H1 (cell line): ENCODE data around the gene MYOM1. TPM values are rescaled to one million over a fixed set of nuclear protein-coding genes. Genes with fewer than 3 reads are reported as not detected.

ENCODE experiments used
- CTCF ChIA-PET: fragments of 300-600 bp; sonication (Branson Sonifier 250); formaldehyde crosslinking; loops from one replicate; lab custom pipeline; 2021; ENCODE audit not compliant: partially characterized antibody; lab: Charles Lee
- POLR2A ChIA-PET: fragments of 300-600 bp; sonication (Branson Sonifier 250); formaldehyde crosslinking; loops from one replicate; lab custom pipeline; 2021; ENCODE audit warnings: inconsistent platforms; ENCODE audit not compliant: partially characterized antibody; lab: Charles Lee
- DNase-seq, 2 experiments: peaks; one replicate each; pipeline versions ENCODE4 v3.0.0 to v3.0.0-alpha.2; 2010 to 2022; ENCODE audit warnings: low spot score in 2 of 2, low read depth in 1 of 2, mixed read lengths in 1 of 2
- FAIRE-seq: peaks from 2 replicates; lab custom pipeline; 2011; peaks lifted over from hg19 to GRCh38; lab: Jason Lieb, UNC
- H2AFZ ChIP-seq: 2 replicates; pipeline ENCODE4 v1.8.1; 2012; ENCODE audit warnings: low read length, inconsistent platforms
- H2AK5ac ChIP-seq: 2 replicates; pipeline ENCODE4 v1.6.1; 2013; ENCODE audit warnings: low read depth, low read length
- H2BK120ac ChIP-seq: replicated peaks from 2 replicates; pipeline ENCODE3; 2013; ENCODE audit warnings: low read depth, low read length, inconsistent platforms
- H2BK12ac ChIP-seq: 2 replicates; pipeline ENCODE4 v1.6.1; 2013; ENCODE audit warnings: low read depth, low read length
- H2BK15ac ChIP-seq: 2 replicates; pipeline ENCODE4 v1.6.1; 2013; ENCODE audit warnings: low read length
- H2BK20ac ChIP-seq: 2 replicates; pipeline ENCODE4 v1.6.1; 2013; ENCODE audit warnings: low read length
- H2BK5ac ChIP-seq: 2 replicates; pipeline ENCODE4 v1.6.1; 2013; ENCODE audit warnings: low read depth, low read length
- H3K14ac ChIP-seq: 2 replicates; pipeline ENCODE4 v1.6.1; 2013; ENCODE audit warnings: inconsistent platforms; ENCODE audit not compliant: insufficient read length
- H3K18ac ChIP-seq: 2 replicates; pipeline ENCODE4 v1.6.1; 2013; ENCODE audit warnings: low read length; ENCODE audit errors: extremely low read depth
- H3K23ac ChIP-seq: 2 replicates; pipeline ENCODE4 v1.6.1; 2013; ENCODE audit warnings: inconsistent platforms; ENCODE audit not compliant: insufficient read length
- H3K23me2 ChIP-seq: 2 replicates; pipeline ENCODE4 v1.6.1; 2013; ENCODE audit warnings: low read depth, low read length
- H3K27ac ChIP-seq: 2 replicates; pipeline ENCODE4 v1.6.1; 2011; ENCODE audit warnings: low read depth, low read length, inconsistent platforms
- H3K27me3 ChIP-seq, 4 experiments: replicated peaks in 1 of 4; 1 replicate in 1 of 4; 2 replicates in 3 of 4; pipeline versions ENCODE4 v1.6.1 to v1.8.1; 2011 to 2013; ENCODE audit warnings: low read length in 3 of 4, mild to moderate bottlenecking in 3 of 4, inconsistent platforms in 2 of 4, mixed read lengths in 2 of 4, moderate library complexity in 1 of 4; ENCODE audit not compliant: control insufficient read depth in 3 of 4, insufficient read depth in 3 of 4; ENCODE audit errors: extremely low read depth in 1 of 4
- H3K36me3 ChIP-seq, 4 experiments: 2 replicates each; pipeline versions ENCODE4 v1.6.1 to v1.8.1; 2011 to 2013; ENCODE audit warnings: mild to moderate bottlenecking in 4 of 4, low read length in 3 of 4, moderate library complexity in 2 of 4, control low read depth in 1 of 4, inconsistent platforms in 1 of 4; ENCODE audit not compliant: insufficient read depth in 4 of 4, control insufficient read depth in 2 of 4
- H3K4ac ChIP-seq: replicated peaks from 2 replicates; pipeline ENCODE3; 2013; ENCODE audit warnings: low read length, low read depth, mixed read lengths, inconsistent platforms; ENCODE audit not compliant: insufficient read length
- H3K4me1 ChIP-seq, 4 experiments: replicated peaks in 1 of 4; 1 replicate in 1 of 4; 2 replicates in 3 of 4; pipeline versions ENCODE4 v1.6.1 to v1.8.1; 2011 to 2013; ENCODE audit warnings: low read length in 3 of 4, inconsistent platforms in 2 of 4, mixed read lengths in 1 of 4; ENCODE audit not compliant: insufficient read depth in 4 of 4, control insufficient read depth in 3 of 4
- H3K4me2 ChIP-seq, 2 experiments: 2 replicates each; pipeline versions ENCODE4 v1.6.1 to v1.8.1; 2011 to 2013; ENCODE audit warnings: low read depth in 2 of 2, low read length in 2 of 2, control low read depth in 1 of 2, inconsistent platforms in 1 of 2, mild to moderate bottlenecking in 1 of 2; ENCODE audit not compliant: insufficient read depth in 1 of 2
- H3K4me3 ChIP-seq, 4 experiments: fragments of 200-600, 300-600 bp in 1 of 4; sonication (generic), shearing (Covaris generic), sonication (Bioruptor Twin) in 1 of 4; 2 replicates each; pipeline versions ENCODE4 v1.5.1 to v1.8.1; 2011 to 2016; ENCODE audit warnings: low read length in 4 of 4, low read depth in 3 of 4, control low read depth in 2 of 4, inconsistent platforms in 2 of 4, mild to moderate bottlenecking in 2 of 4, mixed read lengths in 1 of 4, moderate library complexity in 1 of 4; ENCODE audit not compliant: insufficient read depth in 2 of 4; ENCODE audit errors: extremely low read depth in 1 of 4
- H3K56ac ChIP-seq: replicated peaks from 2 replicates; pipeline ENCODE3; 2013; ENCODE audit warnings: low read depth, mild to moderate bottlenecking, mixed read lengths, low read length, inconsistent platforms; ENCODE audit not compliant: insufficient read length
- H3K79me1 ChIP-seq: 2 replicates; pipeline ENCODE4 v1.6.1; 2013; ENCODE audit warnings: low read depth, low read length, control low read depth
- H3K79me2 ChIP-seq, 2 experiments: 2 replicates each; pipeline versions ENCODE4 v1.6.1 to v1.8.1; 2012 to 2013; ENCODE audit warnings: low read length in 2 of 2, mild to moderate bottlenecking in 2 of 2, inconsistent platforms in 1 of 2; ENCODE audit not compliant: insufficient read depth in 2 of 2, control insufficient read depth in 1 of 2
- H3K9ac ChIP-seq, 4 experiments: replicated peaks in 1 of 4; 1 replicate in 1 of 4; 2 replicates in 3 of 4; pipeline versions ENCODE4 v1.6.1 to v1.8.1; 2011 to 2013; ENCODE audit warnings: low read depth in 3 of 4, low read length in 3 of 4, control low read depth in 2 of 4, mild to moderate bottlenecking in 2 of 4, moderate library complexity in 2 of 4, inconsistent platforms in 1 of 4; ENCODE audit errors: extremely low read depth in 1 of 4
- H3K9me3 ChIP-seq, 2 experiments: 2 replicates each; pipeline versions ENCODE4 v1.6.1 to v1.8.1; 2012 to 2013; ENCODE audit warnings: mild to moderate bottlenecking in 2 of 2, moderate library complexity in 2 of 2, control low read depth in 1 of 2, inconsistent platforms in 1 of 2, low read depth in 1 of 2, low read length in 1 of 2, mixed read lengths in 1 of 2; ENCODE audit not compliant: insufficient read depth in 2 of 2
- H4K20me1 ChIP-seq, 2 experiments: replicated peaks in 1 of 2; 2 replicates each; pipeline versions ENCODE3 to v1.8.1; 2011 to 2013; ENCODE audit warnings: inconsistent platforms in 2 of 2, low read length in 2 of 2, mild to moderate bottlenecking in 1 of 2; ENCODE audit not compliant: insufficient read depth in 2 of 2, control insufficient read depth in 1 of 2
- H4K5ac ChIP-seq: 2 replicates; pipeline ENCODE4 v1.6.1; 2013; ENCODE audit warnings: low read length, low read depth, mixed read lengths, inconsistent platforms; ENCODE audit not compliant: insufficient read length
- H4K8ac ChIP-seq: 2 replicates; pipeline ENCODE4 v1.8.0; 2013; ENCODE audit warnings: mild to moderate bottlenecking, moderate library complexity, low read length, inconsistent platforms; ENCODE audit not compliant: insufficient read depth; ENCODE audit errors: extremely low read depth
- H4K91ac ChIP-seq: replicated peaks from 2 replicates; pipeline ENCODE3; 2013; ENCODE audit warnings: low read length, mixed read lengths, inconsistent platforms; ENCODE audit not compliant: insufficient read length
- WGBS, 2 experiments: shearing (Covaris generic) in 1 of 2; methylation state at CpG; one replicate each; pipeline versions ENCODE4 v1.1.6 to v1.1.7; 2013 to 2015; ENCODE audit warnings: low lambda C conversion rate in 2 of 2, mixed read lengths in 2 of 2, inconsistent platforms in 1 of 2, low coverage in 1 of 2, missing lambda C conversion rate in 1 of 2; ENCODE audit not compliant: insufficient replicate concordance in 2 of 2, insufficient coverage in 1 of 2, insufficient read length in 1 of 2; ENCODE audit errors: extremely low coverage in 1 of 2, missing lambda C conversion rate in 1 of 2; 5-methylcytosine and 5-hydroxymethylcytosine counted together
- polyA plus RNA-seq, 7 experiments: library from polyadenylated mRNA; depleted of rRNA in 3 of 7; stranded (reverse) in 5 of 7; unstranded in 2 of 7; fragments of >200 nt in 5 of 7; fragments of 200-250 nt in 2 of 7; gene quantifications; 1 replicate in 5 of 7; 2 replicates in 1 of 7; 4 replicates in 1 of 7; pipeline versions ENCODE4 v1.2.1 to v1.2.3, GENCODE V29; 2011 to 2013; ENCODE audit warnings: missing spikeins in 2 of 7, mixed read lengths in 2 of 7
- total RNA-seq: library from RNA; stranded (reverse); fragmentation: NEBNext Ultra II Directional; extraction: Animal tissue kit (Norgen Biotek cat#: 25700); gene quantifications from 2 replicates; pipeline ENCODE4 v1.2.1, GENCODE V29; 2021
- TF ChIP-seq, protein P1 (sequence below): IDR thresholded peaks from 2 replicates; pipeline ENCODE4 v1.6.1; 2011; ENCODE audit warnings: low read depth, mild to moderate bottlenecking, low read length; ENCODE audit not compliant: insufficient read depth

MYOM1 gene
- total and polyA plus RNA-seq, 2 of the 8 experiments (the other 6 are each of a cell fraction or from before 2014, with no cell fraction given) = 0.06 to 0.32 TPM

GRCh38 chr18:3046216-3046808 is 173.5 kb downstream of the MYOM1 start:
- Histone ChIP-seq H3K4me2 (no peak overlapping the region), H2BK120ac (no peak overlapping the region), H3K27ac (no peak overlapping the region), H4K20me1 (no peaks in the 10 kb centered on the region), H2BK12ac (no peak overlapping the region), H3K4ac (no peak overlapping the region), H3K9ac (no peak overlapping the region), H3K36me3 (no peaks in the 10 kb centered on the region), H4K5ac (no peak overlapping the region), H3K18ac (no peak overlapping the region), H2AK5ac (no peak overlapping the region), H3K9me3 (no peaks in the 10 kb centered on the region), H2BK5ac (no peak overlapping the region), H3K23ac (no peak overlapping the region), H2BK15ac (no peak overlapping the region), H3K56ac (no peak overlapping the region), H3K14ac (no peak overlapping the region), H3K79me2 (no peaks in the 10 kb centered on the region), H2BK20ac (no peak overlapping the region), H3K4me3 (no peak overlapping the region), H3K4me1 (no peaks in the 10 kb centered on the region), H2AFZ (no peak overlapping the region), H3K27me3 (no peaks in the 10 kb centered on the region), H3K23me2 (no peaks in the 10 kb centered on the region), H4K91ac (no peak overlapping the region)
- POLR2A ChIA-PET = no interaction called here
- CTCF ChIA-PET = interaction anchor here (1.5 to 2.1 kb wide), 2 partner anchors 17 to 105 kb away, joined by 5 to 8 read pairs; no protein-coding TSS in a partner anchor
- WGBS, 2 experiments = 83% methylated on average over 4 of the region's 4 CpGs; no CpG with 5 or more reads in 1 of the 2 experiments
- DNase-seq = no peak
- no peak for FAIRE-seq
- TF ChIP-seq, protein P1, sequence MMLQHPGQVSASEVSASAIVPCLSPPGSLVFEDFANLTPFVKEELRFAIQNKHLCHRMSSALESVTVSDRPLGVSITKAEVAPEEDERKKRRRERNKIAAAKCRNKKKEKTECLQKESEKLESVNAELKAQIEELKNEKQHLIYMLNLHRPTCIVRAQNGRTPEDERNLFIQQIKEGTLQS = no peak
- TF ChIP-seq, all 59 proteins: peak for 0
- Histone ChIP-seq H4K8ac (no peak overlapping the region), H3K79me1 (no peaks in the 10 kb centered on the region)
